HG02970 (cell line): Measurements from ENCODE around the gene EXPH5.

Experiments
- ATAC-seq: cut with Tn5 transposase; IDR thresholded peaks from one replicate; pipeline ENCODE4 v1.9.1; 2021; ENCODE audit warnings: mild to moderate bottlenecking, moderate library complexity, moderate number of reproducible peaks; ENCODE audit not compliant: unreplicated experiment, low FRiP score

The EXPH5 gene

DNA sequence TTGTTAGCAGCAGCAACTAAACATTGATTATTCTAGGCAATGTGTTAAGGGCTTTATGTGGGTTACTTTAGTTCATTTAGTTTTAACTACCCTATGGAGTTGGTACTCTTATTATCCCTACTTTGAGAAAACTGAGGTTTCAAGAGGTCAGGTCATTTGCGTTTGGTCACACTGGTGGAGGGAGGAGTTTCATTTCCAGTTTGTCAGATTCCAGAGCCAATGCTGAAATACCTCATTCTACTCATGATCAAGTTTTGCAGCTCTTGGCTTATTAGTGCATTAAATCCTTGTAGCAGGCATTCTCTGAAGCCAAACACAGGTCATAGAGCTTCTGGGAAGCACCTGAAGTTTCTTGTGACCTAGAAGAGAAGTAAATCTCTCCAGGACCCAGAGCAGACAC is 71.2 kb downstream of the EXPH5 start:
- no peak for ATAC-seq

GRCh38 chr11:108518581-108518980 is 75.0 kb downstream of the EXPH5 start:
- ATAC-seq = no peak

GRCh38 chr11:108516125-108516524 is 77.4 kb downstream of the EXPH5 start:
- no peak for ATAC-seq

- ATAC-seq = no peak
Observed at GRCh38 chr11:108512708-108513107, 80.9 kb downstream of the EXPH5 start.

DNA sequence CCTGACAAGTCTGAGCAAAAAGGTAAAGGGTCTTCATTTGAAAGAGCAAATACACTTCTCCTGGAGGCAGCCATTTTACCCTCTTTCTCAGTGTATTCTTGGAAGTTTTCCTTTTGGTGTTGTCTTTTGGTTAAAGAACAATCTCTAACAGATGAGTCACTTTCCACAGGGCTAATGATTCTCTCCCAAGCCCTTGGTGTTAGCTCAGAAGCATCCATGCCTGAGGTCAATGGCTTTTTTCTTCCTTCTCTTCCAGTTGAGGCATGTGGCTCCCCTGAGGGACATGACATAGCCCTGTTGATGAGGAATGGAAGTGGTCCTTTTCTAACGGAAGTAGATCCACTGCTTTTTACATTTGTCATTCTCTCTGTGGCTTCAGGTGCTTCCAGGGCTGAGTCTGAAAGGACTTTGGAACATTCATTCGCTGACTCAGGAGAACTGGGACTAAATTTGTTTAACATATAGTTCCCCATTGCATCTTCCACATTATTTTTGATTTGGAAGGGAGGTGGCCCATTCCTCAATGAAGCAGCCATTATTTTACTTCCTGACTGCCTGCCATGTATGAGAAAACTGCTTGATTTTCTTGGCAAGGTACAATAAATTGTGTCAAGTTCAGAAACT is 81.6 kb downstream of the EXPH5 start:
- ATAC-seq = no peak

DNA sequence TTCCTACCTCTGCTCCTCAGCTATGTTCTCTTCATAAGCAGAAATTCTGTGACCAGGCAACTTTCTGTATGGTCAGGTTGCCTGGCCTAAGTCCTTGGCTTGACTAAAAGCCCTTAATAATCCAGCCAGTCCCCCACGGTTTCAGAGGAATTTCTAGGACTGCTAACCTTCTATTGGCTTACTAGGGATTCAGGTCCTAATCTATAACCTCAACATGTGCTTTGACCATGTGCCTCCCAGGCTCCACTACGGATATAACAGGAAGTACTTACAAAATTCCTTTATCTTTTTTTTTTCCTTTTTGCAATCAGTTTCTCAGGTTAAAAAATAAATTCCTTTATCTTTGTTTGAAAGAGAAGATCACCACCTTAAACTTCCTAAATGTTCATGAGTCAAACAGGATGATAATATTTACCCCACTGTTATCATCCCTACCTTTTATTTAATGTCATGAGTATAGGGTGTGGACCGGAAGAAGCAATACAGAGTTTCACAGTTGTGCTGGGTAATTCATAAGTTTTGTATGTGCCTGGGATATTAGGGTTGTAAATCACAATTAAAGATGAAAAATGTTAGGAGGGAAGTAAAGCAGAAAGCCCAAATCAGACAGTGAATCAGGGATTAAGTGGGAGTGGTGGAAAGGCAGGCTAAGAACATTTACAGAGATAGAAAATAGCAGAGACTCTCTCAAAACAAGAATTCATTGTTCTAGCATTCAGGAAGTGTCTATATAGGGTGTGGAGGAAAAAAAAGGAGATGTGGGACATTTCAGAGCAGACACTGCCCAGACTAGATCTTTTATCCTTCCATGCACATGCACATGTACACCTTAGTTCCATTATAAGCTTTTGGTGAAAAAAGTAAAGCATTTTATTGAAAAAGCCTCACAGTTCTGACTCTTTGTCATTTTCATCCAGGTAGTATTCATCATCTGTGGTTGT is 84.6 kb downstream of the EXPH5 start:
- no peak for ATAC-seq

GRCh38 chr11:108501396-108501795 is 92.2 kb downstream of the EXPH5 start:
- ATAC-seq = no peak

DNA sequence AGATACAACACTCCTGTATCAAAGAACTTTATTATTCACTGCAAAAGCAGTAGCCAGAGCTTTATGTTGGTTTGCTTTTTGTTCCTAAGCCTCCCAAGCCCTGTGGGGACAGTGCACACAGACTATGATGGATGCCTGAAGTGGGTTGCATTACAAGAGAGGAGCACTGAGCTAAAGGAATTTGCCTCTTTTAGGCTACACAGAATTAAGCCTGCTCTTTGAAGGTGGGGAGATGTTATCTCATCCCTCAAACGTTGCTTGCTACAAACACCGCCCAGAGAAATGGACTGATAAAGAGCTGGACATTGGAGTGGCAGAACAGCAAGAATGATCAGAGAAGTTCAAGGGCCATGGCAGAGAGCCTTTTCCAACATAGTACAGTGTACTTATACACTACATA is 92.8 kb downstream of the EXPH5 start:
- ATAC-seq = no peak

DNA sequence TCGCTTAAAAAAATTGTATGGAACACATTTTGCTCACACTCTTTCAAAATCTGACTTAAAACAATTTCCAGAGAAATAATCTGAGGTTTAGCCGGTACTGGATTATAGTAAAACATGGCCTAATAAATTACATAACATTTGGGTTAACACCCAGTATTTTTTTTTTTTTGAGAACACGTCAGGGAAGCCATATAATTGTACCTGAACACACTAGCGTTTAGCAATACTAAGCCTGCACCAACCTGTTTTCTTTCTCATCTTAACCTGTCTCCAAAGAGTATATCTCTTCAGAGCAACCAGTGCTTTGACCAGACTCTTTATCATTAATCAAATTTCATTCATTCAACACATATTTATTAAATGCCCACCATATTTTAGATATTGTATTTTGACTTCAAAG is 93.4 kb downstream of the EXPH5 start:
- no peak for ATAC-seq

DNA sequence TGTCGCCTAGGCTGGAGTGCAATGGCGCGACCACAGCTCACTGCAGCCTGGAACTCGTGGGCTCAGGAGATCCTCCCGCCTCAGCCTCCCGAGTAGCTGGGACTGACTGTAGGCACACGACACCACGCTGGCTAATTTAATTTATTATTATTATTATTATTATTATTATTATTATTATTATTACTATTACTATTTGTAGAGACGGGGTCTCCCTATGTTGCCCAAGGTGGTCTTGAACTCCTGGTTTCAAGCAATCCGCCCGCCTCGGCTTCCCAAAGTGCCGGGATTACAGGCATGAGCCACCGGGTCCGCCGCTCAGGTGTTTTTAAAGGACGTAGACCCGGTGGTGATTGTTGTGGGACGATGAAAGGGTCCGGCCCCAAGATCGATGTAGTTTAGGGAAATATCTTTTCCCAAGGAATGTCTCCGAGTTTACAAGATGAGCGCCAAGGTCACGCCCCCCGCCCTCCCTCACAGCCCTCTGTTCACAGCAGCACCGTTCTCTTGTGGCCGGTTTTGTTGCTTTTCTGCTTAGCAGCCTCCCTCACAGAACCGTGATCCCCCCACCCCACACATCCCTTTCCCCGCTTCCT is 94.7 kb downstream of the EXPH5 start:
- no peak for ATAC-seq

DNA sequence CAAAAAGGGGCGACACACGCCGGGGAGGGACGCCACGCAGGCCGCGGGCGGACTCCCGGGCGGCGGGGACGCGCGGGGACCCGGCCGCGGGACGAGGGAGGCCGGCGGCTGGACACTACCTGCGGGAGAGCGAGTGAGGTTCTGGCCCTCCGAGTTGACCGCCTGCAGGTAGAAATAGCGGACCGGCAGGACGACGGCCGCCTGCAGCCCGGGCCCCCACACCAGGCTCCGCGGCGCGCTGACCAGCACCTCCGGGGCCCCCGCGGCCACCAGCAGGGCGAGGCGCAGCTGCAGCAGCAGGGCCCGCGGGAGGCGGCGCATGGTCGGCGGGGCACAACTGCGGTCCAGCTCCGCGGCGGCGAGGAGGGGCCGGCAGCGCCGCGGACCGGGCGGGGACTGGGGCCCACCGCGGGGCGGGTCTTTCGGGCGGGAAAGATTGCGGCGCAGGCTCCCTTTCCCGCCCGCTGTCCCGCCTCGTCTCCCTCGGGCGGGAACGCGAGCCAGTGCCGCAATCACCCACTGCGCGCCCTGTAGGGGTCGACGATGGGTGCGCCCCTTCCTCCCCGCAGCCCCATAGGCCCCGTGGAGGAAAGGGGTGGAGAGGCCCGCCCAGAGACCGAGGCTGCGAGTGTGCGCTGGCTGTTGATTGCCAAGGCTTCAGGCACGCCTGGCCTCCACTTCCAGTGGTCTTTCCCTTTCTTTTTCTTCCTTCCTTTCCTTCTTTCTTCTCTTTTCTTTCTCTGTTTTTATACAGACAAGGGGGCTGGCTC is 95.3 kb downstream of the EXPH5 start, which contains the start of gene POGLUT3:
Gene POGLUT3 (minus strand): TSS at position 339 of the 770 bp plus-strand sequence. CDS start 18 bp downstream, at position 321.
- ATAC-seq = peak; percentile 60

DNA sequence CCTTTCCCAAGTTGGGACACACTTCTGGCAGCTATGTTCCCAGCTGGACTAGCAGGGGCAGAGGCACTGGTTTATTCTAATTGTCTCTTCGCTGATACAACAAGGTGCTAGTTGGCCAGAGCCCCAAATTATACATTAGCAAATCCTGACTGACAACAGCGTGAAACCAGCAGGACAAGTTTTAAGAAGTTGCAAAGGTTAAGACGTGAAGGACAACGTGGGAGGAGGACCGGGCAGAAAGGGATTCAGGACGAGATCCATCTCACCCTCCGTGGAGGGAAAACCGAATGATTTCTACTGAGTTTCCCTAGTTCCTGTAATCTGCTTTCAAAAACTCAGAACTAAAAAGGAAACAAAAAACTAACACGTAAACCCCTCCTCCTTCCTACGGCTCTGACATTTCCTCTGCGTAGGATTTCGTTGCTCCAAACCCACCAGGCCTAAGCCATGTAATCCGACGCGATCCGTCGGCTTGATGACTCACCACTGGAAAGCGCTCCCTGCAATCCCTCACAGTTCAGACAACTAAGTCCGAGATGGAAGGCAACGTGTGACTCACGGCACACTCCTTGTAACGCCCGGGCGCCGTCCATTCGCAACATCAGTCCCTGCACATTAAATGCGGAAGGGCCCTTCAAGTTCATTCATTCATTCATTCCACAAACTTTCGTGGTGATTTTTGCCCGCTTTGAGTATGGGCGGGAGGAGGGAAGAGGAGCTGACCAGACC is 96.1 kb downstream of the EXPH5 start:
- ATAC-seq = peak; percentile 34

DNA sequence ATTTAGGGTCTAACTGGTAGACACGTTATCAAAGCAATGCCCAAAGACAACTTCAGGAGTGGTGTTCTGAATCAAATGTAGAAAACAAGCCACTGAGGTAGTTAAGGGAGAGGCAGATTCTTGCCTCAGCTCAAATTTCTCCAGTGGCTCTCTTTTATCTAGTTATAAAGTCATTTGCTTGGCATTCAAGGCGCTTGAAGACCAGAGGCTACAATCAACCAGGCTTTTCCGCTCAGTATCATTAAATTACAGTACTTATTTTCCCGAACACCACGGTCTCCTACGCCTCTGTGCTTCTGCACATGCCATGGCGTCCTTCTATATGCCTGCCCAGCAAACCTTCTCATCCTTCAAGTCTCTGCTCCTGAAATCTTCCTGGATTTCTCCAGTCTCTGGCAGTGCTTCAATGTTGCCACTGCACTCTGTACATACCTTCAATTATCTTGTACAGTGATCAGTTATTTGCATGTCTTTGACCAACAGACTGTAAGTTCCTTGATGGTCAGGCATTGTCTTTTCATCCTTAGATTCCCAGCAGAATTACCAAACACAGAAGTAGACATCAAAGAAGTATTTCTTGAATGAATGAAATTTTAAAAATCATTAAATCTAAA is 96.8 kb downstream of the EXPH5 start:
- ATAC-seq = no peak

DNA sequence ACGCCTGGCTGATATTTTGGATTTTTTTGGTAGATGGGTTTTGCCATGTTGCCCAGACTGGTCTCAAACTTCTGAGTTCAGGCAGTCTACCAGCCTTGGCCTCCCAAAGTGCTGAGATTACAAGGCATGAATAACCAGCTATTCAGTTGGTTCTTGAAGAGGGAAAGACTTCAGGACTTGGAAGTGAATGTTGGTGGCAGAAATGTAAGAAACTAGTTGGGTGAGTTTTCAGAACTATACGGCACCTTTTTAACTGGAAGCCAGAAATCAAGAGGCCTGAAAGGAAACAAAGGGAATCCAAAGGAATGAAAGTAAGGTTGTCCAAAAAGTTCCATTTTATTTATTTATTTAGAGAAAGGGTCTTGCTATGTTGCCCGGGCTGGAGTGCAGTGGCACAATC is 98.2 kb downstream of the EXPH5 start:
- no peak for ATAC-seq

DNA sequence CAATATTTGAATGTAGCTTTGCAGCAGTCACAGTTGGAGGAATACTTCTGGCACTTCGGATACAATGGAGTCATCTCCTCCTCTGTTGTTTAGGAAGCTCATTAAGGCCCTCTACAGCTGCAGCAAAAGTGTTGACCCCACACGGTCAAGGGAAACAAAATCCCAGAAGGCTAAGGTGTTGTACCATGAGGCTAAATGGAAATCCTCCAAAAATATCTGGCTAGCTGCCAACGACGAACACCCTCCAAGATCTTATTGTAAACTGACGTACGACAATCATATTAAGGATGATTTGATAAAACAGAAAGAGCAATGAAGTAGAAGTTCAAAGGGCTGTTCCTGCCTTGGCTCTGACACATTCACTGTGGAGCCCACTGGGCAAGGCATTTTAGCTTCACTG is 99.4 kb downstream of the EXPH5 start:
- no peak for ATAC-seq

DNA sequence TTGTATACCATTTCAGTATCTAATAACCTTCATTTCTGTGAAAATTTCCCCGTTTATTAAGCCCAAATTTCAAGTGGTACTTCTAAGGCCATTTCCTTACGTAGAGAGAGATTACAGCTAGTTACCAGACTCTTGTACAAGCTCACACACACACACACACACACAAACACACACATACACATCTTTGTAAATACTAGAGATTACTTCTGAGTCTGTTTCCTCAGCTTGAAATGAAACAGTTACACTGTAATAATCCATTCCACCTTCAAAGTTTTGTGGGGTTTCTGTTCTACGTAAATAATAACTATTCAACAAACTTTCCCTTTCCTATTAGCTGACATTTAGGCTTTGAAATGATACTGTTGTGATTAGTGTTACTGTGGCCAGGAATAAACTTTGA is 101.6 kb downstream of the EXPH5 start:
- no peak for ATAC-seq

- ATAC-seq = no peak
Observed at GRCh38 chr11:108486828-108487227, 106.7 kb downstream of the EXPH5 start.

- ATAC-seq = no peak
Observed at GRCh38 chr11:108486331-108486730, 107.2 kb downstream of the EXPH5 start.

GRCh38 chr11:108483163-108483562 is 110.4 kb downstream of the EXPH5 start:
- ATAC-seq = no peak
